PC-9 (cell line): Measurements from ENCODE around the gene GPR68.

ENCODE experiments used
- EZH2 ChIP-seq: fragments of 200-600 bp; sonication (generic); IDR thresholded peaks from 2 replicates; pipeline ENCODE4 v1.8.0; 2017; ENCODE audit warnings: antibody characterized with exemption, low read depth
- TF ChIP-seq, protein P1 (sequence below): fragments of 200-600 bp; sonication (generic); conservative IDR thresholded peaks from 2 replicates; pipeline ENCODE4 v1.6.1; 2017; ENCODE audit warnings: mixed run types, antibody characterized with exemption, mild to moderate bottlenecking, moderate library complexity

GRCh38 chr14:91293281-91293680 lies 48.8 kb upstream of the GPR68 start:
- TF ChIP-seq, protein P1, sequence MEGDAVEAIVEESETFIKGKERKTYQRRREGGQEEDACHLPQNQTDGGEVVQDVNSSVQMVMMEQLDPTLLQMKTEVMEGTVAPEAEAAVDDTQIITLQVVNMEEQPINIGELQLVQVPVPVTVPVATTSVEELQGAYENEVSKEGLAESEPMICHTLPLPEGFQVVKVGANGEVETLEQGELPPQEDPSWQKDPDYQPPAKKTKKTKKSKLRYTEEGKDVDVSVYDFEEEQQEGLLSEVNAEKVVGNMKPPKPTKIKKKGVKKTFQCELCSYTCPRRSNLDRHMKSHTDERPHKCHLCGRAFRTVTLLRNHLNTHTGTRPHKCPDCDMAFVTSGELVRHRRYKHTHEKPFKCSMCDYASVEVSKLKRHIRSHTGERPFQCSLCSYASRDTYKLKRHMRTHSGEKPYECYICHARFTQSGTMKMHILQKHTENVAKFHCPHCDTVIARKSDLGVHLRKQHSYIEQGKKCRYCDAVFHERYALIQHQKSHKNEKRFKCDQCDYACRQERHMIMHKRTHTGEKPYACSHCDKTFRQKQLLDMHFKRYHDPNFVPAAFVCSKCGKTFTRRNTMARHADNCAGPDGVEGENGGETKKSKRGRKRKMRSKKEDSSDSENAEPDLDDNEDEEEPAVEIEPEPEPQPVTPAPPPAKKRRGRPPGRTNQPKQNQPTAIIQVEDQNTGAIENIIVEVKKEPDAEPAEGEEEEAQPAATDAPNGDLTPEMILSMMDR: no peak
- TF ChIP-seq EZH2: no peak
